GM23338 (cell line): ENCODE results near the gene SLC39A11. TPM values are rescaled to one million over a fixed set of nuclear protein-coding genes. Genes with fewer than 3 reads are reported as not detected.

Source experiments
- ATAC-seq: fragments of 200-7000 bp; cut with Tn5 transposase; 3 replicates; pipeline ENCODE4 v1.9.1; 2020
- DNase-seq: peaks from one replicate; pipeline ENCODE4 v3.0.0-alpha.2; 2015; ENCODE audit warnings: low spot score
- H2AFZ ChIP-seq: fragments of 200-600 bp; sonication (generic); 2 replicates; pipeline ENCODE4 v1.8.0; 2016; ENCODE audit warnings: antibody characterized with exemption, mild to moderate bottlenecking, moderate library complexity
- H3F3A ChIP-seq: fragments of 200-600 bp; sonication (generic); replicated peaks from 2 replicates; pipeline ENCODE4 v1.8.0; 2017; ENCODE audit warnings: antibody characterized with exemption, mixed run types, low read depth
- H3K27ac ChIP-seq: fragments of 200-600 bp; sonication (generic); 2 replicates; pipeline ENCODE4 v1.6.1; 2016; ENCODE audit warnings: low read depth
- H3K27me3 ChIP-seq: fragments of 200-600 bp; sonication (generic); 2 replicates; pipeline ENCODE4 v1.8.0; 2016; ENCODE audit warnings: mild to moderate bottlenecking, mixed run types, moderate library complexity; ENCODE audit not compliant: insufficient read depth
- H3K36me3 ChIP-seq: fragments of 200-600 bp; sonication (generic); 2 replicates; pipeline ENCODE4 v1.8.0; 2016; ENCODE audit warnings: mild to moderate bottlenecking; ENCODE audit not compliant: insufficient read depth
- H3K4me1 ChIP-seq: fragments of 200-600 bp; sonication (generic); 2 replicates; pipeline ENCODE4 v1.8.0; 2016; ENCODE audit warnings: mild to moderate bottlenecking, moderate library complexity; ENCODE audit not compliant: insufficient read depth
- H3K4me2 ChIP-seq: fragments of 200-600 bp; sonication (generic); 2 replicates; pipeline ENCODE4 v1.7.1; 2017; ENCODE audit warnings: mixed run types
- H3K4me3 ChIP-seq: fragments of 200-600 bp; sonication (generic); 2 replicates; pipeline ENCODE4 v1.6.1; 2016; ENCODE audit warnings: mixed run types
- H3K79me2 ChIP-seq: fragments of 200-600 bp; sonication (generic); replicated peaks from 2 replicates; pipeline ENCODE4 v1.8.0; 2017; ENCODE audit warnings: mild to moderate bottlenecking; ENCODE audit not compliant: insufficient read depth
- H3K9me2 ChIP-seq: fragments of 200-600 bp; sonication (generic); 2 replicates; pipeline ENCODE4 v1.8.0; 2017; ENCODE audit not compliant: insufficient read depth
- H4K20me1 ChIP-seq: fragments of 200-600 bp; sonication (generic); replicated peaks from 2 replicates; pipeline ENCODE4 v1.8.0; 2017; ENCODE audit warnings: mild to moderate bottlenecking; ENCODE audit not compliant: insufficient read depth
- H3K27ac Mint-ChIP-seq: 2 replicates; pipeline ENCODE4 v1.8.0; 2020; ENCODE audit warnings: inconsistent platforms, mild to moderate bottlenecking, moderate library complexity, mixed read lengths
- H3K27me3 Mint-ChIP-seq: 3 replicates; pipeline ENCODE4 v1.8.0; 2022; ENCODE audit warnings: low read depth, mild to moderate bottlenecking, moderate library complexity, mixed read lengths, inconsistent platforms; ENCODE audit not compliant: insufficient read depth, poor library complexity
- H3K36me3 Mint-ChIP-seq: 3 replicates; pipeline ENCODE4 v1.8.0; 2021; ENCODE audit warnings: low read depth, mild to moderate bottlenecking, inconsistent platforms, moderate library complexity, mixed read lengths
- H3K4me1 Mint-ChIP-seq: 3 replicates; pipeline ENCODE4 v1.8.0; 2020; ENCODE audit warnings: mild to moderate bottlenecking, inconsistent platforms, mixed read lengths
- H3K4me3 Mint-ChIP-seq: 3 replicates; pipeline ENCODE4 v1.8.0; 2021; ENCODE audit warnings: moderate library complexity, mild to moderate bottlenecking, inconsistent platforms, mixed read lengths
- H3K9me3 Mint-ChIP-seq: 3 replicates; pipeline ENCODE4 v1.8.0; 2020; ENCODE audit warnings: moderate library complexity, mild to moderate bottlenecking, inconsistent platforms, mixed read lengths
- CREB1 ChIP-seq: fragments of 250-450 bp; sonication (Bioruptor Pico); IDR thresholded peaks from 2 replicates; pipeline ENCODE4 v1.5.0; 2020; ENCODE audit warnings: low read depth, mild to moderate bottlenecking, moderate library complexity
- EZH2 ChIP-seq: fragments of 200-600 bp; sonication (generic); IDR thresholded peaks from one replicate; pipeline ENCODE4 v1.8.0; 2017; ENCODE audit warnings: antibody characterized with exemption, mild to moderate bottlenecking, low read depth; ENCODE audit not compliant: unreplicated experiment
- EZH2phosphoT487 ChIP-seq: fragments of 200-600 bp; sonication (generic); IDR thresholded peaks from one replicate; pipeline ENCODE4 v1.8.1; 2018; ENCODE audit warnings: antibody characterized with exemption; ENCODE audit not compliant: unreplicated experiment
- NANOG ChIP-seq: IDR thresholded peaks from 2 replicates; pipeline ENCODE4 v1.6.1; 2016; ENCODE audit warnings: antibody characterized with exemption, borderline replicate concordance
- POLR2AphosphoS5 ChIP-seq: IDR thresholded peaks from 2 replicates; pipeline ENCODE4 v1.6.1; 2016; ENCODE audit warnings: antibody characterized with exemption, low read depth
- STAT1 ChIP-seq: IDR thresholded peaks from one replicate; pipeline ENCODE4 v1.6.1; 2016; ENCODE audit warnings: antibody characterized with exemption; ENCODE audit not compliant: unreplicated experiment
- ZNF114 ChIP-seq: fragments of 250-450 bp; sonication (Bioruptor Pico); IDR thresholded peaks from 2 replicates; pipeline ENCODE4 v1.5.0; 2020; ENCODE audit warnings: mild to moderate bottlenecking, moderate library complexity
- ZNF331 ChIP-seq: fragments of 250-450 bp; sonication (Bioruptor Pico); IDR thresholded peaks from 2 replicates; pipeline ENCODE4 v1.5.0; 2020; ENCODE audit warnings: low read depth, mild to moderate bottlenecking, moderate library complexity
- polyA plus RNA-seq: library from polyadenylated mRNA; unstranded; fragments of >200 nt; fragmentation: Nextera tagmentation; extraction: Ambion mirVana; gene quantifications from 2 replicates; pipeline ENCODE4 v1.2.1, GENCODE V29; 2016
- total RNA-seq: library from RNA; depleted of rRNA; stranded (reverse); fragments of >200 nt; shearing (Covaris generic); gene quantifications from 2 replicates; pipeline ENCODE4 v1.2.3, GENCODE V29; 2014
- TF ChIP-seq, protein P1 (sequence below): IDR thresholded peaks from one replicate; pipeline ENCODE4 v1.6.1; 2018; ENCODE audit warnings: antibody characterized with exemption; ENCODE audit not compliant: unreplicated experiment
- TF ChIP-seq, protein P2 (sequence below): fragments of 250-450 bp; sonication (Bioruptor Pico); IDR thresholded peaks from 2 replicates; pipeline ENCODE4 v1.5.0; 2020; ENCODE audit warnings: mild to moderate bottlenecking, moderate library complexity
- TF ChIP-seq, protein P3 (sequence below), 2 experiments: fragments of 200-600 bp in 1 of 2; sonication (generic) in 1 of 2; conservative IDR thresholded peaks; 2 replicates each; pipeline versions ENCODE4 v1.5.1 to v1.6.1; 2016 to 2017; ENCODE audit warnings: antibody characterized with exemption in 2 of 2, low read depth in 2 of 2, mild to moderate bottlenecking in 2 of 2, moderate library complexity in 1 of 2
- TF ChIP-seq, protein P4 (sequence below): IDR thresholded peaks from 2 replicates; pipeline ENCODE4 v1.6.1; 2016; ENCODE audit warnings: antibody characterized with exemption

Gene SLC39A11
- total and polyA plus RNA-seq, 2 experiments from 2014 or later: 10.8 to 18.1 TPM

DNA sequence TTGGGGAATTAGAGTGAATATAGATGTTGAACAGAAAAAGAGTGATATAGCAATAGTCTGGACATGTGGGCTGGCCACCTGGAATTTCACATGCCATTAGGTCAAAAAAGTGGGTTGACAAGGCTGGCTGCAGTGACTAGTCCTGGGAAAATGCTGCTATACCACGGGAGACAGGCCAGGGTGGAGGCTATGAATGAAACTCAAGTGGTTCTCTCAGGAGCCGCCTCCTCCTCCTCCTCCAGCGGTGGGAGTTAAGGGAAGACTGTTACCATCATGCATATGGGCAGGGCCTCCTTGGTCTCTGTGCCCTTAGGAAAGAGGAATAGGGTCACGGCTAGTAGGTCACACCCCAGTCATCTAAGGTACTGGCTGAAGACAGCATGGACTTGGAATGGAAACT lies 448.0 kb downstream of the SLC39A11 start:
- H3K27me3 ChIP-seq: no peaks in the 10 kb centered on the region
- H3K27ac ChIP-seq: no peak overlapping the region
- Mint-ChIP-seq H3K4me3 (no peak overlapping the region), H3K27me3 (peaks cover 6% of the 10 kb centered on the region), H3K36me3 (no peaks in the 10 kb centered on the region), H3K9me3 (no peaks in the 10 kb centered on the region), H3K4me1 (no peaks in the 10 kb centered on the region; the same call in 2 of the 3 replicates), H3K27ac (no peak overlapping the region)
- no peaks in the 10 kb centered on the region for H4K20me1 ChIP-seq
- no peak overlapping the region for H2AFZ ChIP-seq
- no peaks in the 10 kb centered on the region for H3K4me1 ChIP-seq
- no peaks in the 10 kb centered on the region for H3K36me3 ChIP-seq
- no peak overlapping the region for H3K4me3 ChIP-seq
- no peak overlapping the region for H3K4me2 ChIP-seq
- H3F3A ChIP-seq: no peaks in the 10 kb centered on the region
- TF ChIP-seq ZNF114 (CRISPR knock-in tag) (no peak), STAT1 (no peak), NANOG (no peak), EZH2 (no peak), POLR2AphosphoS5 (no peak), CREB1 (CRISPR knock-in tag) (no peak), ZNF331 (CRISPR knock-in tag) (no peak), EZH2phosphoT487 (no peak)
- TF ChIP-seq, protein P1, sequence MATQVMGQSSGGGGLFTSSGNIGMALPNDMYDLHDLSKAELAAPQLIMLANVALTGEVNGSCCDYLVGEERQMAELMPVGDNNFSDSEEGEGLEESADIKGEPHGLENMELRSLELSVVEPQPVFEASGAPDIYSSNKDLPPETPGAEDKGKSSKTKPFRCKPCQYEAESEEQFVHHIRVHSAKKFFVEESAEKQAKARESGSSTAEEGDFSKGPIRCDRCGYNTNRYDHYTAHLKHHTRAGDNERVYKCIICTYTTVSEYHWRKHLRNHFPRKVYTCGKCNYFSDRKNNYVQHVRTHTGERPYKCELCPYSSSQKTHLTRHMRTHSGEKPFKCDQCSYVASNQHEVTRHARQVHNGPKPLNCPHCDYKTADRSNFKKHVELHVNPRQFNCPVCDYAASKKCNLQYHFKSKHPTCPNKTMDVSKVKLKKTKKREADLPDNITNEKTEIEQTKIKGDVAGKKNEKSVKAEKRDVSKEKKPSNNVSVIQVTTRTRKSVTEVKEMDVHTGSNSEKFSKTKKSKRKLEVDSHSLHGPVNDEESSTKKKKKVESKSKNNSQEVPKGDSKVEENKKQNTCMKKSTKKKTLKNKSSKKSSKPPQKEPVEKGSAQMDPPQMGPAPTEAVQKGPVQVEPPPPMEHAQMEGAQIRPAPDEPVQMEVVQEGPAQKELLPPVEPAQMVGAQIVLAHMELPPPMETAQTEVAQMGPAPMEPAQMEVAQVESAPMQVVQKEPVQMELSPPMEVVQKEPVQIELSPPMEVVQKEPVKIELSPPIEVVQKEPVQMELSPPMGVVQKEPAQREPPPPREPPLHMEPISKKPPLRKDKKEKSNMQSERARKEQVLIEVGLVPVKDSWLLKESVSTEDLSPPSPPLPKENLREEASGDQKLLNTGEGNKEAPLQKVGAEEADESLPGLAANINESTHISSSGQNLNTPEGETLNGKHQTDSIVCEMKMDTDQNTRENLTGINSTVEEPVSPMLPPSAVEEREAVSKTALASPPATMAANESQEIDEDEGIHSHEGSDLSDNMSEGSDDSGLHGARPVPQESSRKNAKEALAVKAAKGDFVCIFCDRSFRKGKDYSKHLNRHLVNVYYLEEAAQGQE: no peak
- TF ChIP-seq, protein P2, sequence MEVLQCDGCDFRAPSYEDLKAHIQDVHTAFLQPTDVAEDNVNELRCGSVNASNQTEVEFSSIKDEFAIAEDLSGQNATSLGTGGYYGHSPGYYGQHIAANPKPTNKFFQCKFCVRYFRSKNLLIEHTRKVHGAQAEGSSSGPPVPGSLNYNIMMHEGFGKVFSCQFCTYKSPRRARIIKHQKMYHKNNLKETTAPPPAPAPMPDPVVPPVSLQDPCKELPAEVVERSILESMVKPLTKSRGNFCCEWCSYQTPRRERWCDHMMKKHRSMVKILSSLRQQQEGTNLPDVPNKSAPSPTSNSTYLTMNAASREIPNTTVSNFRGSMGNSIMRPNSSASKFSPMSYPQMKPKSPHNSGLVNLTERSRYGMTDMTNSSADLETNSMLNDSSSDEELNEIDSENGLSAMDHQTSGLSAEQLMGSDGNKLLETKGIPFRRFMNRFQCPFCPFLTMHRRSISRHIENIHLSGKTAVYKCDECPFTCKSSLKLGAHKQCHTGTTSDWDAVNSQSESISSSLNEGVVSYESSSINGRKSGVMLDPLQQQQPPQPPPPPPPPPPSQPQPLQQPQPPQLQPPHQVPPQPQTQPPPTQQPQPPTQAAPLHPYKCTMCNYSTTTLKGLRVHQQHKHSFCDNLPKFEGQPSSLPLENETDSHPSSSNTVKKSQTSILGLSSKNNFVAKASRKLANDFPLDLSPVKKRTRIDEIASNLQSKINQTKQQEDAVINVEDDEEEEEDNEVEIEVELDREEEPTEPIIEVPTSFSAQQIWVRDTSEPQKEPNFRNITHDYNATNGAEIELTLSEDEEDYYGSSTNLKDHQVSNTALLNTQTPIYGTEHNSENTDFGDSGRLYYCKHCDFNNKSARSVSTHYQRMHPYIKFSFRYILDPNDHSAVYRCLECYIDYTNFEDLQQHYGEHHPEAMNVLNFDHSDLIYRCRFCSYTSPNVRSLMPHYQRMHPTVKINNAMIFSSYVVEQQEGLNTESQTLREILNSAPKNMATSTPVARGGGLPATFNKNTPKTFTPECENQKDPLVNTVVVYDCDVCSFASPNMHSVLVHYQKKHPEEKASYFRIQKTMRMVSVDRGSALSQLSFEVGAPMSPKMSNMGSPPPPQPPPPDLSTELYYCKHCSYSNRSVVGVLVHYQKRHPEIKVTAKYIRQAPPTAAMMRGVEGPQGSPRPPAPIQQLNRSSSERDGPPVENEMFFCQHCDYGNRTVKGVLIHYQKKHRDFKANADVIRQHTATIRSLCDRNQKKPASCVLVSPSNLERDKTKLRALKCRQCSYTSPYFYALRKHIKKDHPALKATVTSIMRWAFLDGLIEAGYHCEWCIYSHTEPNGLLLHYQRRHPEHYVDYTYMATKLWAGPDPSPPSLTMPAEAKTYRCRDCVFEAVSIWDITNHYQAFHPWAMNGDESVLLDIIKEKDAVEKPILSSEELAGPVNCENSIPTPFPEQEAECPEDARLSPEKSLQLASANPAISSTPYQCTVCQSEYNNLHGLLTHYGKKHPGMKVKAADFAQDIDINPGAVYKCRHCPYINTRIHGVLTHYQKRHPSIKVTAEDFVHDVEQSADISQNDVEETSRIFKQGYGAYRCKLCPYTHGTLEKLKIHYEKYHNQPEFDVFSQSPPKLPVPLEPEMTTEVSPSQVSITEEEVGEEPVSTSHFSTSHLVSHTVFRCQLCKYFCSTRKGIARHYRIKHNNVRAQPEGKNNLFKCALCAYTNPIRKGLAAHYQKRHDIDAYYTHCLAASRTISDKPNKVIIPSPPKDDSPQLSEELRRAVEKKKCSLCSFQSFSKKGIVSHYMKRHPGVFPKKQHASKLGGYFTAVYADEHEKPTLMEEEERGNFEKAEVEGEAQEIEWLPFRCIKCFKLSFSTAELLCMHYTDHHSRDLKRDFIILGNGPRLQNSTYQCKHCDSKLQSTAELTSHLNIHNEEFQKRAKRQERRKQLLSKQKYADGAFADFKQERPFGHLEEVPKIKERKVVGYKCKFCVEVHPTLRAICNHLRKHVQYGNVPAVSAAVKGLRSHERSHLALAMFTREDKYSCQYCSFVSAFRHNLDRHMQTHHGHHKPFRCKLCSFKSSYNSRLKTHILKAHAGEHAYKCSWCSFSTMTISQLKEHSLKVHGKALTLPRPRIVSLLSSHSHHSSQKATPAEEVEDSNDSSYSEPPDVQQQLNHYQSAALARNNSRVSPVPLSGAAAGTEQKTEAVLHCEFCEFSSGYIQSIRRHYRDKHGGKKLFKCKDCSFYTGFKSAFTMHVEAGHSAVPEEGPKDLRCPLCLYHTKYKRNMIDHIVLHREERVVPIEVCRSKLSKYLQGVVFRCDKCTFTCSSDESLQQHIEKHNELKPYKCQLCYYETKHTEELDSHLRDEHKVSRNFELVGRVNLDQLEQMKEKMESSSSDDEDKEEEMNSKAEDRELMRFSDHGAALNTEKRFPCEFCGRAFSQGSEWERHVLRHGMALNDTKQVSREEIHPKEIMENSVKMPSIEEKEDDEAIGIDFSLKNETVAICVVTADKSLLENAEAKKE (CRISPR knock-in tag): no peak
- TF ChIP-seq, protein P3, sequence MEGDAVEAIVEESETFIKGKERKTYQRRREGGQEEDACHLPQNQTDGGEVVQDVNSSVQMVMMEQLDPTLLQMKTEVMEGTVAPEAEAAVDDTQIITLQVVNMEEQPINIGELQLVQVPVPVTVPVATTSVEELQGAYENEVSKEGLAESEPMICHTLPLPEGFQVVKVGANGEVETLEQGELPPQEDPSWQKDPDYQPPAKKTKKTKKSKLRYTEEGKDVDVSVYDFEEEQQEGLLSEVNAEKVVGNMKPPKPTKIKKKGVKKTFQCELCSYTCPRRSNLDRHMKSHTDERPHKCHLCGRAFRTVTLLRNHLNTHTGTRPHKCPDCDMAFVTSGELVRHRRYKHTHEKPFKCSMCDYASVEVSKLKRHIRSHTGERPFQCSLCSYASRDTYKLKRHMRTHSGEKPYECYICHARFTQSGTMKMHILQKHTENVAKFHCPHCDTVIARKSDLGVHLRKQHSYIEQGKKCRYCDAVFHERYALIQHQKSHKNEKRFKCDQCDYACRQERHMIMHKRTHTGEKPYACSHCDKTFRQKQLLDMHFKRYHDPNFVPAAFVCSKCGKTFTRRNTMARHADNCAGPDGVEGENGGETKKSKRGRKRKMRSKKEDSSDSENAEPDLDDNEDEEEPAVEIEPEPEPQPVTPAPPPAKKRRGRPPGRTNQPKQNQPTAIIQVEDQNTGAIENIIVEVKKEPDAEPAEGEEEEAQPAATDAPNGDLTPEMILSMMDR (conservative IDR thresholded peaks at IDR 0.05; ENCODE audit: low read depth in 2 of 2): no peak
- TF ChIP-seq, protein P4, sequence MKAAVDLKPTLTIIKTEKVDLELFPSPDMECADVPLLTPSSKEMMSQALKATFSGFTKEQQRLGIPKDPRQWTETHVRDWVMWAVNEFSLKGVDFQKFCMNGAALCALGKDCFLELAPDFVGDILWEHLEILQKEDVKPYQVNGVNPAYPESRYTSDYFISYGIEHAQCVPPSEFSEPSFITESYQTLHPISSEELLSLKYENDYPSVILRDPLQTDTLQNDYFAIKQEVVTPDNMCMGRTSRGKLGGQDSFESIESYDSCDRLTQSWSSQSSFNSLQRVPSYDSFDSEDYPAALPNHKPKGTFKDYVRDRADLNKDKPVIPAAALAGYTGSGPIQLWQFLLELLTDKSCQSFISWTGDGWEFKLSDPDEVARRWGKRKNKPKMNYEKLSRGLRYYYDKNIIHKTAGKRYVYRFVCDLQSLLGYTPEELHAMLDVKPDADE: no peak
- no peaks in the 10 kb centered on the region for H3K79me2 ChIP-seq
- no peak for ATAC-seq
- H3K9me2 ChIP-seq: 0 out of 2 replicates have a peak, but pooled peaks cover 4% of the 10 kb centered on the region
- DNase-seq: no peak
